GM21786 (cell line): ENCODE data around the gene NPIPB8.
"Not testable (repeated sequence)": the region's sequence is repeated elsewhere in the genome, so short reads cannot be mapped to it uniquely, and the experiment has no call there.

Experiments
- ATAC-seq: cut with Tn5 transposase; IDR thresholded peaks from one replicate; pipeline ENCODE4 v1.9.1; 2021; ENCODE audit not compliant: unreplicated experiment

NPIPB8 gene

GRCh38 chr16:28623172-28623711, 14.6 kb upstream of the NPIPB8 start:
- no peak for ATAC-seq

- ATAC-seq: not testable (repeated sequence)
Observed at GRCh38 chr16:28630905-28631304, 7.0 kb upstream of the NPIPB8 start.

GRCh38 chr16:28636093-28636823, 1.6 kb upstream of the NPIPB8 start:
- ATAC-seq: not testable (repeated sequence)

- not testable (repeated sequence) for ATAC-seq
Observed at GRCh38 chr16:28638359-28638758, 494 bp downstream of the NPIPB8 start.

- ATAC-seq: not testable (repeated sequence)
Observed at GRCh38 chr16:28639959-28640358, 2.1 kb downstream of the NPIPB8 start.

GRCh38 chr16:28666264-28666663, 28.4 kb downstream of the NPIPB8 start:
- not testable (repeated sequence) for ATAC-seq

GRCh38 chr16:28667480-28667879, 29.6 kb downstream of the NPIPB8 start:
- ATAC-seq: not testable (repeated sequence)

- ATAC-seq: not testable (repeated sequence)
Observed at GRCh38 chr16:28668199-28668598, 30.3 kb downstream of the NPIPB8 start.

GRCh38 chr16:28688327-28688952, 50.6 kb downstream of the NPIPB8 start:
- ATAC-seq: peak; percentile 65

GRCh38 chr16:28689425-28689824, 51.6 kb downstream of the NPIPB8 start:
- ATAC-seq: not testable (repeated sequence)

GRCh38 chr16:28691722-28692121, 53.9 kb downstream of the NPIPB8 start:
- not testable (repeated sequence) for ATAC-seq

GRCh38 chr16:28693257-28693950, 55.5 kb downstream of the NPIPB8 start:
- ATAC-seq: not testable (repeated sequence)

GRCh38 chr16:28699792-28700191, 61.9 kb downstream of the NPIPB8 start:
- not testable (repeated sequence) for ATAC-seq

GRCh38 chr16:28700349-28700748, 62.5 kb downstream of the NPIPB8 start:
- ATAC-seq: not testable (repeated sequence)

- ATAC-seq: not testable (repeated sequence)
Observed at GRCh38 chr16:28701384-28701783, 63.5 kb downstream of the NPIPB8 start.

- not testable (repeated sequence) for ATAC-seq
Observed at GRCh38 chr16:28704246-28704645, 66.4 kb downstream of the NPIPB8 start.
